Vagina (tissue), 2 donors: ENCODE results near the gene ACYP2.

ENCODE experiments used
- CTCF ChIP-seq, 3 experiments: fragments of 450-650 bp in 2 of 3; fragments of 200-600 bp in 1 of 3; sonication (generic) in 1 of 3; IDR thresholded peaks; one replicate each; pipeline ENCODE4 v1.5.1; 2017 to 2019; ENCODE audit warnings: antibody characterized with exemption in 3 of 3, mild to moderate bottlenecking in 2 of 3, moderate library complexity in 2 of 3
- POLR2A ChIP-seq, 2 donors: fragments of 450-650 bp; IDR thresholded peaks; one replicate each; pipeline ENCODE4 v1.6.1; 2017; ENCODE audit warnings: antibody characterized with exemption in 2 of 2, mild to moderate bottlenecking in 2 of 2, moderate library complexity in 2 of 2

GRCh38 chr2:54271189-54271588 lies 155.8 kb downstream of the ACYP2 start:
- TF ChIP-seq CTCF (IDR thresholded peaks at IDR 0.05) (no peak), POLR2A (IDR thresholded peaks at IDR 0.05) (no peak)
